ENCODE results near the gene FHOD3. TPM values are rescaled to one million over a fixed set of nuclear protein-coding genes. Genes with fewer than 3 reads are reported as not detected.

Gene FHOD3
- total and polyA plus RNA-seq, 2 experiments from 2014 or later: 2.7 to 8.7 TPM

GRCh38 chr18:36304723-36305122, 7.2 kb downstream of the FHOD3 start (continued):
- TF ChIP-seq, protein P1, sequence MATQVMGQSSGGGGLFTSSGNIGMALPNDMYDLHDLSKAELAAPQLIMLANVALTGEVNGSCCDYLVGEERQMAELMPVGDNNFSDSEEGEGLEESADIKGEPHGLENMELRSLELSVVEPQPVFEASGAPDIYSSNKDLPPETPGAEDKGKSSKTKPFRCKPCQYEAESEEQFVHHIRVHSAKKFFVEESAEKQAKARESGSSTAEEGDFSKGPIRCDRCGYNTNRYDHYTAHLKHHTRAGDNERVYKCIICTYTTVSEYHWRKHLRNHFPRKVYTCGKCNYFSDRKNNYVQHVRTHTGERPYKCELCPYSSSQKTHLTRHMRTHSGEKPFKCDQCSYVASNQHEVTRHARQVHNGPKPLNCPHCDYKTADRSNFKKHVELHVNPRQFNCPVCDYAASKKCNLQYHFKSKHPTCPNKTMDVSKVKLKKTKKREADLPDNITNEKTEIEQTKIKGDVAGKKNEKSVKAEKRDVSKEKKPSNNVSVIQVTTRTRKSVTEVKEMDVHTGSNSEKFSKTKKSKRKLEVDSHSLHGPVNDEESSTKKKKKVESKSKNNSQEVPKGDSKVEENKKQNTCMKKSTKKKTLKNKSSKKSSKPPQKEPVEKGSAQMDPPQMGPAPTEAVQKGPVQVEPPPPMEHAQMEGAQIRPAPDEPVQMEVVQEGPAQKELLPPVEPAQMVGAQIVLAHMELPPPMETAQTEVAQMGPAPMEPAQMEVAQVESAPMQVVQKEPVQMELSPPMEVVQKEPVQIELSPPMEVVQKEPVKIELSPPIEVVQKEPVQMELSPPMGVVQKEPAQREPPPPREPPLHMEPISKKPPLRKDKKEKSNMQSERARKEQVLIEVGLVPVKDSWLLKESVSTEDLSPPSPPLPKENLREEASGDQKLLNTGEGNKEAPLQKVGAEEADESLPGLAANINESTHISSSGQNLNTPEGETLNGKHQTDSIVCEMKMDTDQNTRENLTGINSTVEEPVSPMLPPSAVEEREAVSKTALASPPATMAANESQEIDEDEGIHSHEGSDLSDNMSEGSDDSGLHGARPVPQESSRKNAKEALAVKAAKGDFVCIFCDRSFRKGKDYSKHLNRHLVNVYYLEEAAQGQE (IDR thresholded peaks at IDR 0.05; ENCODE audit: unreplicated experiment): no peak
- TF ChIP-seq EZH2 (IDR thresholded peaks at IDR 0.05; ENCODE audit: low read depth, unreplicated experiment) (no peak), STAT1 (IDR thresholded peaks at IDR 0.05; ENCODE audit: unreplicated experiment) (no peak), ZNF114 (CRISPR knock-in tag; IDR thresholded peaks at IDR 0.05) (no peak)

DNA sequence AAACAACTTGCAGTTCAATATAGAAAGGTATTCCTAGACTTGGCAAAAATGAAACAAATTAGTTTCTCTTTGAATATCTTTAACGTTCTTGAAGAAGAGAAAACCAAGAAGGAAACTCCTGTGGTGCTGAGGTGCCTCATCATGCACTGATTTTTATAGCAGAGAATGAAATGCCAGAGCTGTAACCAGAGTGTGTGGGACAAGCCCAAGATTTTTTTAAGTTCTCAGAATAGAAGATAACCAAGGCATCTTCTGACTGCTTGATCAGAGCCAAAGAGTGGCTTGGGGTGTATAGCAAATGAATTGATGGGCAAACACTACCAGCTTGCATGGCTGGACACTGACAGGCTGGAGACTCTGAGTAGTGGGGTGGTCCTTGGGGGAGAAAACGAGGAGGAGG, 7.9 kb downstream of the FHOD3 start:
- H4K20me1 ChIP-seq (replicated peaks; ENCODE audit: insufficient read depth): peaks cover 5% of the 10 kb centered on the region
- no peak overlapping the region for H3K27ac ChIP-seq (ENCODE audit: low read depth)
- H3K27me3 ChIP-seq (ENCODE audit: insufficient read depth): peaks cover 2% of the 10 kb centered on the region
- H3K9me2 ChIP-seq (ENCODE audit: insufficient read depth): no peaks in the 10 kb centered on the region
- Mint-ChIP-seq H3K4me1 (peaks cover 31% of the 10 kb centered on the region), H3K27me3 (ENCODE audit: insufficient read depth, low read depth, poor library complexity) (no peaks in the 10 kb centered on the region), H3K4me3 (no peak overlapping the region), H3K36me3 (ENCODE audit: low read depth) (no peaks in the 10 kb centered on the region), H3K27ac (no peak overlapping the region), H3K9me3 (no peaks in the 10 kb centered on the region)
- peaks cover 12% of the 10 kb centered on the region; the same call in 1 of the 2 replicates for H3K4me1 ChIP-seq (ENCODE audit: insufficient read depth)
- 0 out of 2 replicates have a peak, but pooled peaks cover 2% of the 10 kb centered on the region for H3K79me2 ChIP-seq (replicated peaks; ENCODE audit: insufficient read depth)
- H3K36me3 ChIP-seq (ENCODE audit: insufficient read depth): no peaks in the 10 kb centered on the region
- H3K4me3 ChIP-seq: no peak overlapping the region
- DNase-seq (ENCODE audit: low spot score): no peak
- no peak overlapping the region for H2AFZ ChIP-seq
- no peak for ATAC-seq
- no peaks in the 10 kb centered on the region for H3F3A ChIP-seq (replicated peaks; ENCODE audit: low read depth)
- H3K4me2 ChIP-seq: no peak overlapping the region
- no peak for TF ChIP-seq STAT1 (IDR thresholded peaks at IDR 0.05; ENCODE audit: unreplicated experiment)
- TF ChIP-seq NANOG (IDR thresholded peaks at IDR 0.05; ENCODE audit: borderline replicate concordance): no peak
- no peak for TF ChIP-seq JUNB (IDR thresholded peaks at IDR 0.05; ENCODE audit: unreplicated experiment)
- TF ChIP-seq ETS1 (IDR thresholded peaks at IDR 0.05): no peak
- no peak for TF ChIP-seq ZNF331 (CRISPR knock-in tag; IDR thresholded peaks at IDR 0.05; ENCODE audit: low read depth)
- TF ChIP-seq ZNF114 (CRISPR knock-in tag; IDR thresholded peaks at IDR 0.05): no peak
- no peak for TF ChIP-seq EZH2 (IDR thresholded peaks at IDR 0.05; ENCODE audit: low read depth, unreplicated experiment)
- TF ChIP-seq CREB1 (CRISPR knock-in tag; IDR thresholded peaks at IDR 0.05; ENCODE audit: low read depth): no peak
- TF ChIP-seq, protein P1 (IDR thresholded peaks at IDR 0.05; ENCODE audit: unreplicated experiment): no peak
- TF ChIP-seq, protein P2, sequence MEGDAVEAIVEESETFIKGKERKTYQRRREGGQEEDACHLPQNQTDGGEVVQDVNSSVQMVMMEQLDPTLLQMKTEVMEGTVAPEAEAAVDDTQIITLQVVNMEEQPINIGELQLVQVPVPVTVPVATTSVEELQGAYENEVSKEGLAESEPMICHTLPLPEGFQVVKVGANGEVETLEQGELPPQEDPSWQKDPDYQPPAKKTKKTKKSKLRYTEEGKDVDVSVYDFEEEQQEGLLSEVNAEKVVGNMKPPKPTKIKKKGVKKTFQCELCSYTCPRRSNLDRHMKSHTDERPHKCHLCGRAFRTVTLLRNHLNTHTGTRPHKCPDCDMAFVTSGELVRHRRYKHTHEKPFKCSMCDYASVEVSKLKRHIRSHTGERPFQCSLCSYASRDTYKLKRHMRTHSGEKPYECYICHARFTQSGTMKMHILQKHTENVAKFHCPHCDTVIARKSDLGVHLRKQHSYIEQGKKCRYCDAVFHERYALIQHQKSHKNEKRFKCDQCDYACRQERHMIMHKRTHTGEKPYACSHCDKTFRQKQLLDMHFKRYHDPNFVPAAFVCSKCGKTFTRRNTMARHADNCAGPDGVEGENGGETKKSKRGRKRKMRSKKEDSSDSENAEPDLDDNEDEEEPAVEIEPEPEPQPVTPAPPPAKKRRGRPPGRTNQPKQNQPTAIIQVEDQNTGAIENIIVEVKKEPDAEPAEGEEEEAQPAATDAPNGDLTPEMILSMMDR (conservative IDR thresholded peaks at IDR 0.05; ENCODE audit: low read depth in 2 of 2): no peak
- no peak for TF ChIP-seq EZH2phosphoT487 (IDR thresholded peaks at IDR 0.05; ENCODE audit: unreplicated experiment)
